Kidney epithelial cell (primary cell): ENCODE measurements around the gene MUSTN1. TPM values are rescaled to one million over a fixed set of nuclear protein-coding genes. Genes with fewer than 3 reads are reported as not detected.

Source experiments
- DNase-seq: peaks from one replicate; pipeline ENCODE4 v3.0.0-alpha.2; 2010; ENCODE audit warnings: low read depth
- H3K27me3 ChIP-seq: 2 replicates; pipeline ENCODE4 v1.6.0; 2011; ENCODE audit warnings: low read length; ENCODE audit not compliant: control insufficient read depth, insufficient read depth
- H3K36me3 ChIP-seq: 2 replicates; pipeline ENCODE4 v1.5.1; 2011; ENCODE audit warnings: low read length; ENCODE audit not compliant: control insufficient read depth, insufficient read depth
- H3K4me3 ChIP-seq: 2 replicates; pipeline ENCODE4 v1.5.1; 2011; ENCODE audit warnings: low read depth, mild to moderate bottlenecking, control low read depth, low read length
- CTCF ChIP-seq: IDR thresholded peaks from 2 replicates; pipeline ENCODE4 v1.5.1; 2011; ENCODE audit warnings: mild to moderate bottlenecking, moderate library complexity, low read length, control low read depth, inconsistent platforms; ENCODE audit not compliant: insufficient read depth, poor library complexity, severe bottlenecking
- total RNA-seq: library from RNA; depleted of rRNA; stranded (reverse); fragments of >200 nt; gene quantifications from 2 replicates; pipeline ENCODE4 v1.2.3, GENCODE V29; 2015

Gene MUSTN1
- total RNA-seq, 1 donor from 2014 or later = not detected

- Histone ChIP-seq H3K27me3 (no peaks in the 10 kb centered on the region), H3K4me3 (no peak overlapping the region), H3K36me3 (no peaks in the 10 kb centered on the region)
- no peak for DNase-seq
- TF ChIP-seq CTCF = no peak
These were observed 25.7 kb downstream of the MUSTN1 start for GRCh38 chr3:52809149-52809548.

GRCh38 chr3:52805270-52806039 is 29.4 kb downstream of the MUSTN1 start:
- no peaks in the 10 kb centered on the region for H3K36me3 ChIP-seq
- DNase-seq = no peak
- H3K27me3 ChIP-seq = no peaks in the 10 kb centered on the region
- no peak overlapping the region for H3K4me3 ChIP-seq
- TF ChIP-seq CTCF = no peak

- DNase-seq = no peak
- no peak for TF ChIP-seq CTCF
- H3K36me3 ChIP-seq = no peaks in the 10 kb centered on the region
- H3K4me3 ChIP-seq = no peak overlapping the region
- H3K27me3 ChIP-seq = no peaks in the 10 kb centered on the region
These were observed 33.0 kb downstream of the MUSTN1 start for GRCh38 chr3:52801839-52802238.

GRCh38 chr3:52800079-52800478 is 34.7 kb downstream of the MUSTN1 start:
- no peaks in the 10 kb centered on the region for H3K27me3 ChIP-seq
- DNase-seq = no peak

GRCh38 chr3:52798978-52799476 is 35.8 kb downstream of the MUSTN1 start:
- DNase-seq = no peak
- Histone ChIP-seq H3K4me3 (no peak overlapping the region), H3K36me3 (no peaks in the 10 kb centered on the region), H3K27me3 (no peaks in the 10 kb centered on the region)
- TF ChIP-seq CTCF = peak; percentile 56

More at GRCh38 chr3:52800079-52800478, 34.7 kb downstream of the MUSTN1 start:
- no peaks in the 10 kb centered on the region for H3K36me3 ChIP-seq
- no peak for TF ChIP-seq CTCF
- H3K4me3 ChIP-seq = no peak overlapping the region
